HepG2 (cell line): ENCODE results near the gene MLLT10. TPM values are rescaled to one million over a fixed set of nuclear protein-coding genes. Genes with fewer than 3 reads are reported as not detected.

Experiments used
- BORCS8-MEF2B ChIP-seq: sonication (generic); formaldehyde crosslinking; IDR thresholded peaks from 2 replicates; pipeline ENCODE4 v1.8.0; 2022; ENCODE audit warnings: mild to moderate bottlenecking, missing genetic modification reagents
- GATAD2A ChIP-seq: IDR thresholded peaks from 2 replicates; pipeline ENCODE4 v1.6.1; 2016
- SETDB1 ChIP-seq: sonication (generic); formaldehyde crosslinking; IDR thresholded peaks from 2 replicates; pipeline ENCODE4 v1.5.1; 2020; ENCODE audit warnings: missing genetic modification reagents, mild to moderate bottlenecking, borderline replicate concordance
- SIX1 ChIP-seq: sonication (generic); formaldehyde crosslinking; IDR thresholded peaks from 2 replicates; pipeline ENCODE4 v1.4.0; 2020; ENCODE audit warnings: missing genetic modification reagents, borderline replicate concordance
- SMC3 ChIP-seq: IDR thresholded peaks from 2 replicates; pipeline ENCODE4 v1.6.1; 2011; ENCODE audit warnings: low read length, improper control_type of control experiment
- ZBTB3 ChIP-seq: sonication (generic); formaldehyde crosslinking; IDR thresholded peaks from 2 replicates; pipeline ENCODE4 v1.4.0; 2020; ENCODE audit warnings: low read depth, mild to moderate bottlenecking, moderate library complexity, missing genetic modification reagents, borderline replicate concordance
- ZNF264 ChIP-seq: sonication (generic); formaldehyde crosslinking; IDR thresholded peaks from 2 replicates; pipeline ENCODE4 v1.4.0; 2020; ENCODE audit warnings: missing genetic modification reagents
- ZNF644 ChIP-seq: IDR thresholded peaks from 2 replicates; pipeline ENCODE4 v1.6.1; 2016; ENCODE audit warnings: low read depth
- ZNF782 ChIP-seq: sonication (generic); formaldehyde crosslinking; IDR thresholded peaks from 2 replicates; pipeline ENCODE4 v1.4.0; 2020; ENCODE audit warnings: missing genetic modification reagents, mild to moderate bottlenecking, borderline replicate concordance
- ZNF816 ChIP-seq: sonication (generic); formaldehyde crosslinking; IDR thresholded peaks from 2 replicates; pipeline ENCODE4 v1.8.0; 2022; ENCODE audit warnings: missing genetic modification reagents, mild to moderate bottlenecking, borderline replicate concordance
- polyA plus RNA-seq, 8 experiments: library from polyadenylated mRNA; depleted of rRNA in 3 of 8; stranded (reverse) in 7 of 8; unstranded in 1 of 8; fragments of >200 nt; fragmentation: Illumina TruSeq in 4 of 8; extraction: Trizol in 4 of 8; gene quantifications; 2 replicates each; pipeline versions ENCODE4 v1.2.1 to v1.2.3, GENCODE V29; 2011 to 2016; ENCODE audit warnings: low read depth in 4 of 8, missing spikeins in 1 of 8, mixed read lengths in 1 of 8; ENCODE audit not compliant: insufficient read depth in 1 of 8
- total RNA-seq, 5 experiments: library from RNA; depleted of rRNA; stranded (reverse); fragments of >200 nt; fragmentation: Illumina TruSeq; extraction: Trizol; gene quantifications; 2 replicates each; pipeline ENCODE4 v1.2.3, GENCODE V29; 2016; ENCODE audit warnings: low read depth in 1 of 5
- TF ChIP-seq, protein P1 (sequence below), 2 experiments: sonication (generic) in 1 of 2; formaldehyde crosslinking in 1 of 2; IDR thresholded peaks; 2 replicates each; pipeline versions ENCODE4 v1.4.0 to v1.6.1; 2016 to 2020; ENCODE audit warnings: borderline replicate concordance in 1 of 2, low read depth in 1 of 2, mild to moderate bottlenecking in 1 of 2, missing genetic modification reagents in 1 of 2
- TF ChIP-seq, protein P2 (sequence below): fragments of 450-650 bp; IDR thresholded peaks from 2 replicates; pipeline ENCODE4 v1.6.1; 2017; ENCODE audit warnings: mild to moderate bottlenecking
- TF ChIP-seq, protein P3 (sequence below): sonication (generic); formaldehyde crosslinking; IDR thresholded peaks from 2 replicates; pipeline ENCODE4 v1.4.0; 2020; ENCODE audit warnings: missing genetic modification reagents
- TF ChIP-seq, protein P4 (sequence below): sonication (generic); formaldehyde crosslinking; conservative IDR thresholded peaks from 2 replicates; pipeline ENCODE4 v1.4.0; 2020; ENCODE audit warnings: missing genetic modification reagents

Gene MLLT10
- total and polyA plus RNA-seq, 2 of the 13 experiments (the other 11 are each of a cell fraction or from before 2014, with no cell fraction given) = 51.3 to 84.1 TPM

DNA sequence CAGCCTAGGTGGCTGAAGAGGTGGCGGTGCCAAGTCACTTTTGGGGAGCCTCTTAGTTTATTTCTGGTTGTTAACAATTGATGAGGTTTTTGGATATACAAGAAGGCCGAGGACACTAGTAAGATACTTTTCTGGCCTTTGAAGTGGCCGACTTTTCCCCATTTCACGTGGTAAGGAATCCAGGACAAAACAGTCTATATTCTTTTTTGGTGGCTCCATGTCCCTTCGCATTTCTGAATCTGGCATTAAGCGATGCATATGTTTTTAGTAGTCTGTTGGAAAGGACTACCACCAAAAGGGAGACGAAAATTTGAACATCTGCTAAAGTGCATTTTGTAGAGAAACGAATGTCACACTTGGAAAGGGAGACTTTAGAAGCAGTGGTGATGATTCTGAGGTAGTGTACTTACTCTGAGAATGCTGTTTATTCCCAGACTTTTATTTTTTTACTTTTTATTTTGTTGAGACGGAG, 1.5 kb downstream of the MLLT10 start (continued):
- TF ChIP-seq, protein P1, sequence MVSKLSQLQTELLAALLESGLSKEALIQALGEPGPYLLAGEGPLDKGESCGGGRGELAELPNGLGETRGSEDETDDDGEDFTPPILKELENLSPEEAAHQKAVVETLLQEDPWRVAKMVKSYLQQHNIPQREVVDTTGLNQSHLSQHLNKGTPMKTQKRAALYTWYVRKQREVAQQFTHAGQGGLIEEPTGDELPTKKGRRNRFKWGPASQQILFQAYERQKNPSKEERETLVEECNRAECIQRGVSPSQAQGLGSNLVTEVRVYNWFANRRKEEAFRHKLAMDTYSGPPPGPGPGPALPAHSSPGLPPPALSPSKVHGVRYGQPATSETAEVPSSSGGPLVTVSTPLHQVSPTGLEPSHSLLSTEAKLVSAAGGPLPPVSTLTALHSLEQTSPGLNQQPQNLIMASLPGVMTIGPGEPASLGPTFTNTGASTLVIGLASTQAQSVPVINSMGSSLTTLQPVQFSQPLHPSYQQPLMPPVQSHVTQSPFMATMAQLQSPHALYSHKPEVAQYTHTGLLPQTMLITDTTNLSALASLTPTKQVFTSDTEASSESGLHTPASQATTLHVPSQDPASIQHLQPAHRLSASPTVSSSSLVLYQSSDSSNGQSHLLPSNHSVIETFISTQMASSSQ (IDR thresholded peaks at IDR 0.05; ENCODE audit: low read depth) = no peak
- TF ChIP-seq, protein P1 (CRISPR knock-in tag; IDR thresholded peaks at IDR 0.05; ENCODE audit: borderline replicate concordance) = 0 out of 2 replicates have a peak, but pooled peaks have one; percentile 24
- TF ChIP-seq ZNF264 (CRISPR knock-in tag) (no peak), BORCS8-MEF2B (CRISPR knock-in tag) (no peak), ZNF782 (CRISPR knock-in tag) (no peak), ZBTB3 (CRISPR knock-in tag) (no peak), ZNF644 (CRISPR knock-in tag) (no peak), GATAD2A (CRISPR knock-in tag) (no peak; the same call in 1 of the 2 replicates), SMC3 (no peak), SETDB1 (CRISPR knock-in tag) (no peak), ZNF816 (CRISPR knock-in tag) (no peak), SIX1 (no peak)
- TF ChIP-seq, protein P2, sequence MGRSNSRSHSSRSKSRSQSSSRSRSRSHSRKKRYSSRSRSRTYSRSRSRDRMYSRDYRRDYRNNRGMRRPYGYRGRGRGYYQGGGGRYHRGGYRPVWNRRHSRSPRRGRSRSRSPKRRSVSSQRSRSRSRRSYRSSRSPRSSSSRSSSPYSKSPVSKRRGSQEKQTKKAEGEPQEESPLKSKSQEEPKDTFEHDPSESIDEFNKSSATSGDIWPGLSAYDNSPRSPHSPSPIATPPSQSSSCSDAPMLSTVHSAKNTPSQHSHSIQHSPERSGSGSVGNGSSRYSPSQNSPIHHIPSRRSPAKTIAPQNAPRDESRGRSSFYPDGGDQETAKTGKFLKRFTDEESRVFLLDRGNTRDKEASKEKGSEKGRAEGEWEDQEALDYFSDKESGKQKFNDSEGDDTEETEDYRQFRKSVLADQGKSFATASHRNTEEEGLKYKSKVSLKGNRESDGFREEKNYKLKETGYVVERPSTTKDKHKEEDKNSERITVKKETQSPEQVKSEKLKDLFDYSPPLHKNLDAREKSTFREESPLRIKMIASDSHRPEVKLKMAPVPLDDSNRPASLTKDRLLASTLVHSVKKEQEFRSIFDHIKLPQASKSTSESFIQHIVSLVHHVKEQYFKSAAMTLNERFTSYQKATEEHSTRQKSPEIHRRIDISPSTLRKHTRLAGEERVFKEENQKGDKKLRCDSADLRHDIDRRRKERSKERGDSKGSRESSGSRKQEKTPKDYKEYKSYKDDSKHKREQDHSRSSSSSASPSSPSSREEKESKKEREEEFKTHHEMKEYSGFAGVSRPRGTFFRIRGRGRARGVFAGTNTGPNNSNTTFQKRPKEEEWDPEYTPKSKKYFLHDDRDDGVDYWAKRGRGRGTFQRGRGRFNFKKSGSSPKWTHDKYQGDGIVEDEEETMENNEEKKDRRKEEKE = no peak
- TF ChIP-seq, protein P3, sequence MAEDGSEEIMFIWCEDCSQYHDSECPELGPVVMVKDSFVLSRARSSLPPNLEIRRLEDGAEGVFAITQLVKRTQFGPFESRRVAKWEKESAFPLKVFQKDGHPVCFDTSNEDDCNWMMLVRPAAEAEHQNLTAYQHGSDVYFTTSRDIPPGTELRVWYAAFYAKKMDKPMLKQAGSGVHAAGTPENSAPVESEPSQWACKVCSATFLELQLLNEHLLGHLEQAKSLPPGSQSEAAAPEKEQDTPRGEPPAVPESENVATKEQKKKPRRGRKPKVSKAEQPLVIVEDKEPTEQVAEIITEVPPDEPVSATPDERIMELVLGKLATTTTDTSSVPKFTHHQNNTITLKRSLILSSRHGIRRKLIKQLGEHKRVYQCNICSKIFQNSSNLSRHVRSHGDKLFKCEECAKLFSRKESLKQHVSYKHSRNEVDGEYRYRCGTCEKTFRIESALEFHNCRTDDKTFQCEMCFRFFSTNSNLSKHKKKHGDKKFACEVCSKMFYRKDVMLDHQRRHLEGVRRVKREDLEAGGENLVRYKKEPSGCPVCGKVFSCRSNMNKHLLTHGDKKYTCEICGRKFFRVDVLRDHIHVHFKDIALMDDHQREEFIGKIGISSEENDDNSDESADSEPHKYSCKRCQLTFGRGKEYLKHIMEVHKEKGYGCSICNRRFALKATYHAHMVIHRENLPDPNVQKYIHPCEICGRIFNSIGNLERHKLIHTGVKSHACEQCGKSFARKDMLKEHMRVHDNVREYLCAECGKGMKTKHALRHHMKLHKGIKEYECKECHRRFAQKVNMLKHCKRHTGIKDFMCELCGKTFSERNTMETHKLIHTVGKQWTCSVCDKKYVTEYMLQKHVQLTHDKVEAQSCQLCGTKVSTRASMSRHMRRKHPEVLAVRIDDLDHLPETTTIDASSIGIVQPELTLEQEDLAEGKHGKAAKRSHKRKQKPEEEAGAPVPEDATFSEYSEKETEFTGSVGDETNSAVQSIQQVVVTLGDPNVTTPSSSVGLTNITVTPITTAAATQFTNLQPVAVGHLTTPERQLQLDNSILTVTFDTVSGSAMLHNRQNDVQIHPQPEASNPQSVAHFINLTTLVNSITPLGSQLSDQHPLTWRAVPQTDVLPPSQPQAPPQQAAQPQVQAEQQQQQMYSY = no peak
- TF ChIP-seq, protein P4, sequence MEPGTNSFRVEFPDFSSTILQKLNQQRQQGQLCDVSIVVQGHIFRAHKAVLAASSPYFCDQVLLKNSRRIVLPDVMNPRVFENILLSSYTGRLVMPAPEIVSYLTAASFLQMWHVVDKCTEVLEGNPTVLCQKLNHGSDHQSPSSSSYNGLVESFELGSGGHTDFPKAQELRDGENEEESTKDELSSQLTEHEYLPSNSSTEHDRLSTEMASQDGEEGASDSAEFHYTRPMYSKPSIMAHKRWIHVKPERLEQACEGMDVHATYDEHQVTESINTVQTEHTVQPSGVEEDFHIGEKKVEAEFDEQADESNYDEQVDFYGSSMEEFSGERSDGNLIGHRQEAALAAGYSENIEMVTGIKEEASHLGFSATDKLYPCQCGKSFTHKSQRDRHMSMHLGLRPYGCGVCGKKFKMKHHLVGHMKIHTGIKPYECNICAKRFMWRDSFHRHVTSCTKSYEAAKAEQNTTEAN (CRISPR knock-in tag) = no peak
